Thyroid gland (tissue), 4 donors: ENCODE measurements around the gene EIF3L. TPM values are rescaled to one million over a fixed set of nuclear protein-coding genes. Genes with fewer than 3 reads are reported as not detected.

Experiments used
- DNase-seq, 2 donors: peaks; one replicate each; pipeline ENCODE4 v3.0.0-alpha.2; 2019
- H3K27ac ChIP-seq, 3 donors: fragments of 200-600 bp; sonication (generic); 1 replicate in 2 of 3; 2 replicates in 1 of 3; pipeline ENCODE4 v1.5.1; 2016 to 2019; ENCODE audit warnings: mild to moderate bottlenecking in 1 of 3, moderate library complexity in 1 of 3
- H3K27me3 ChIP-seq: fragments of 200-600 bp; sonication (generic); one replicate; pipeline ENCODE4 v1.5.1; 2019
- H3K36me3 ChIP-seq, 2 donors: fragments of 200-600 bp; sonication (generic); one replicate each; pipeline ENCODE4 v1.5.1; 2016 to 2019
- H3K4me1 ChIP-seq, 2 donors: fragments of 200-600 bp; sonication (generic); one replicate each; pipeline ENCODE4 v1.5.1; 2017 to 2019
- H3K4me3 ChIP-seq, 3 donors: fragments of 200-600 bp; sonication (generic); replicated peaks in 1 of 3; 1 replicate in 2 of 3; 2 replicates in 1 of 3; pipeline ENCODE4 v1.5.1; 2016; ENCODE audit warnings: mild to moderate bottlenecking in 1 of 3
- H3K9me3 ChIP-seq: fragments of 200-600 bp; sonication (generic); one replicate; pipeline ENCODE4 v1.5.1; 2017
- POLR2A ChIP-seq, 2 donors: fragments of 450-650 bp; IDR thresholded peaks; one replicate each; pipeline ENCODE4 v1.6.1; 2017; ENCODE audit warnings: antibody characterized with exemption in 2 of 2, mild to moderate bottlenecking in 2 of 2, moderate library complexity in 1 of 2
- WGBS, 2 donors: methylation state at CpG; one replicate each; pipeline ENCODE4 v1.1.5; 2017; 5-methylcytosine and 5-hydroxymethylcytosine counted together
- intact Hi-C: fragments of 100-400 bp; cut with DNase I; formaldehyde crosslinking; loops from one replicate; pipeline ENCODE4 v1.15.1; 2023
- total RNA-seq, 4 donors: library from RNA; depleted of rRNA; stranded (reverse); fragments of >200 nt; gene quantifications; one replicate each; pipeline ENCODE4 v1.2.3, GENCODE V29; 2016
- TF ChIP-seq, protein P1 (sequence below), 6 experiments: fragments of 200-600 bp in 3 of 6; fragments of 450-650 bp in 3 of 6; sonication (generic) in 3 of 6; IDR thresholded peaks; one replicate each; pipeline ENCODE4 v1.5.1; 2016 to 2019; ENCODE audit warnings: antibody characterized with exemption in 6 of 6, mild to moderate bottlenecking in 2 of 6, inconsistent platforms in 1 of 6, moderate library complexity in 1 of 6

The EIF3L gene
- total RNA-seq, 4 donors from 2014 or later: 423 to 557 (median 455) TPM

DNA sequence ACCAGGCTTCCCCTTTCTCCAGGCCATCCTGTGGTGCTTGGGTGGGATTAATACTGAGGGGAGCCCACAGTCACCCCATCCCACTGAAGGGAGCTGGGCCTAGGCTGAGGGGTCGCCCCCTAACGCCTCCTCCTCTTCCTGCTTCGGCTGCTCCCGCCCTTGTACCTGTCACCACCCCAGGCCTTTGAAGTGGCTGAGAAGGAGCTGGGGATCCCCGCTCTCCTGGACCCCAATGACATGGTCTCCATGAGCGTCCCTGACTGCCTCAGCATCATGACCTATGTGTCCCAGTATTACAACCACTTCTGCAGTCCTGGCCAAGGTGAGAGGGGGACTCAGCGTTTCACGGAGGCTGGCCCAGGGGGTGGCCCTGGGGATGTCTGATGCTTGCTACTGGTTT is 63.0 kb downstream of the EIF3L start:
- H3K27me3 ChIP-seq: no peaks in the 10 kb centered on the region
- TF ChIP-seq, protein P1, sequence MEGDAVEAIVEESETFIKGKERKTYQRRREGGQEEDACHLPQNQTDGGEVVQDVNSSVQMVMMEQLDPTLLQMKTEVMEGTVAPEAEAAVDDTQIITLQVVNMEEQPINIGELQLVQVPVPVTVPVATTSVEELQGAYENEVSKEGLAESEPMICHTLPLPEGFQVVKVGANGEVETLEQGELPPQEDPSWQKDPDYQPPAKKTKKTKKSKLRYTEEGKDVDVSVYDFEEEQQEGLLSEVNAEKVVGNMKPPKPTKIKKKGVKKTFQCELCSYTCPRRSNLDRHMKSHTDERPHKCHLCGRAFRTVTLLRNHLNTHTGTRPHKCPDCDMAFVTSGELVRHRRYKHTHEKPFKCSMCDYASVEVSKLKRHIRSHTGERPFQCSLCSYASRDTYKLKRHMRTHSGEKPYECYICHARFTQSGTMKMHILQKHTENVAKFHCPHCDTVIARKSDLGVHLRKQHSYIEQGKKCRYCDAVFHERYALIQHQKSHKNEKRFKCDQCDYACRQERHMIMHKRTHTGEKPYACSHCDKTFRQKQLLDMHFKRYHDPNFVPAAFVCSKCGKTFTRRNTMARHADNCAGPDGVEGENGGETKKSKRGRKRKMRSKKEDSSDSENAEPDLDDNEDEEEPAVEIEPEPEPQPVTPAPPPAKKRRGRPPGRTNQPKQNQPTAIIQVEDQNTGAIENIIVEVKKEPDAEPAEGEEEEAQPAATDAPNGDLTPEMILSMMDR (IDR thresholded peaks at IDR 0.05): no peak
- no peak for TF ChIP-seq POLR2A (IDR thresholded peaks at IDR 0.05)
- peaks cover 20 to 23% of the 10 kb centered on the region in 2 donors for H3K36me3 ChIP-seq
- 85 to 89% methylated on average over 8 of the region's 8 CpGs for WGBS, 2 donors
- H3K9me3 ChIP-seq: no peaks in the 10 kb centered on the region
- intact Hi-C loops: no loop called here
- H3K4me1 ChIP-seq: peaks cover 13 to 19% of the 10 kb centered on the region in 2 donors
- H3K4me3 ChIP-seq: no peak overlapping the region
- no peak for DNase-seq
- no peak overlapping the region for H3K27ac ChIP-seq

DNA sequence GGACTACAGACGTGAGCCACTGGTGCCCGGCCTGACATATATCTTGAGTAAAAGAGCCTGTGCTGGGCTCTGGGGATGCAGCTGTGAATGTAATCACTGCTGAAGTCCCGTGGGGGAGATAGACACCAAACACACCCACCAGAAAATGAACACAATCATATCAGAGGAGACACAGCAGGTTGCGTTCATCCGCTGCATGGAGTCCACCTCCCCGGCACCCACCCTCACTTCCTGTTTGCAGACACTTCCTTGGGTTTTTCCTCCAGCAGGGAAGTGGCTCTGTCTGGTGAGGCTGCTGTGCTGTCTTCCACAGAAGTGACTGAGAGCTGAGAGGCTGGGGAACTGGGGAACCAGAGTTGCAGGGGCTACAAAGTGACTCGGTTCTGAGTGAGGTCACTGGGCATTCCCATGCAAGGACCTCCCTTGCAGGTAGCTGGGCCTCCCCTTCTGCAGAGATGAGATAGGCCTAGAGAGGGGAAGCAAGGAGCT is 64.1 kb downstream of the EIF3L start:
- H3K4me1 ChIP-seq: peaks cover 8 to 11% of the 10 kb centered on the region in 2 donors
- intact Hi-C loops: no loop called here
- no peak overlapping the region for H3K4me3 ChIP-seq
- H3K27me3 ChIP-seq: no peaks in the 10 kb centered on the region
- H3K9me3 ChIP-seq: no peaks in the 10 kb centered on the region
- no peak for DNase-seq
- H3K36me3 ChIP-seq: peaks cover 20 to 32% of the 10 kb centered on the region in 2 donors
- H3K27ac ChIP-seq: no peak overlapping the region
- WGBS, 2 donors: 68 to 88% methylated on average over 7 of the region's 7 CpGs
- TF ChIP-seq, protein P1 (IDR thresholded peaks at IDR 0.05): no peak

DNA sequence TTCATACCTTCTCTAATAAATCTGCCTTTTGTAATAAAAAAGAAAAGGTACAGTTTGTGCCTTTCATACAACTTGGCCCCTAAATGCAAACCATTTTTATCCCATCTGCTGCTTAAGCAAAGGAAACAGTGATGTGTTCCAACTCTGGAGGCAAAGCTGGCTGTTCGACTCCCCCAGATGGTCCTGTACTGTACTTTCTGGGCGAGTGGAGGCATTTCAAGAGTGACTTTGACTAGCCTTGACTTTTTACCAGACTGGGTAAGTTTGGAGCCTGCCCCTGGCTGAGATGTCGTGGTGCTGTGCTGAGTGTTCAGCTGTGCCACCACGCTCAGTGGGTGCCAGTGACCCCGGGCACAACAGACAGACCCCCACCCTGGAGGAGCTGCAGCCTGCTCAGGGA is 67.1 kb downstream of the EIF3L start:
- H3K4me1 ChIP-seq: peaks cover under 1 to 3% of the 10 kb centered on the region in 2 donors
- intact Hi-C loops: no loop called here
- no peak for DNase-seq
- no peak overlapping the region for H3K4me3 ChIP-seq
- H3K9me3 ChIP-seq: no peaks in the 10 kb centered on the region
- H3K36me3 ChIP-seq: peaks cover 27 to 41% of the 10 kb centered on the region in 2 donors
- 89 to 94% methylated on average over 3 to 5 of the region's 5 CpGs for WGBS, 2 donors
- TF ChIP-seq POLR2A (IDR thresholded peaks at IDR 0.05): no peak
- TF ChIP-seq, protein P1 (IDR thresholded peaks at IDR 0.05): no peak
- no peaks in the 10 kb centered on the region for H3K27me3 ChIP-seq
- no peak overlapping the region for H3K27ac ChIP-seq

- no peak overlapping the region for H3K4me3 ChIP-seq
- TF ChIP-seq POLR2A (IDR thresholded peaks at IDR 0.05): no peak
- TF ChIP-seq, protein P1 (IDR thresholded peaks at IDR 0.05): no peak
- peak overlapping the region in 1 of 3 donors; percentile 38 for H3K27ac ChIP-seq
- DNase-seq: no peak
- peaks cover 34 to 40% of the 10 kb centered on the region in 2 donors for H3K36me3 ChIP-seq
- H3K27me3 ChIP-seq: no peaks in the 10 kb centered on the region
- H3K9me3 ChIP-seq: no peaks in the 10 kb centered on the region
- intact Hi-C loops: no loop called here
- no peaks in the 10 kb centered on the region for H3K4me1 ChIP-seq
- WGBS, 2 donors: 85 to 90% methylated on average over 4 of the region's 4 CpGs
Observed at GRCh38 chr22:37917874-37918548, 68.8 kb downstream of the EIF3L start.

- peak overlapping the region in 1 of 3 donors; percentile 38 for H3K27ac ChIP-seq
- peaks cover 28 to 33% of the 10 kb centered on the region in 2 donors for H3K36me3 ChIP-seq
- H3K4me1 ChIP-seq: no peaks in the 10 kb centered on the region
- no peak for DNase-seq
- no peaks in the 10 kb centered on the region for H3K9me3 ChIP-seq
- H3K27me3 ChIP-seq: no peaks in the 10 kb centered on the region
- 76 to 86% methylated on average over 16 to 20 of the region's 25 CpGs for WGBS, 2 donors
- no peak overlapping the region for H3K4me3 ChIP-seq
- TF ChIP-seq, protein P1 (IDR thresholded peaks at IDR 0.05): no peak
- no peak for TF ChIP-seq POLR2A (IDR thresholded peaks at IDR 0.05)
- intact Hi-C loops: no loop called here
Observed at GRCh38 chr22:37918580-37919270, 69.5 kb downstream of the EIF3L start.
